Bronchial epithelial cell (primary cell): ENCODE data around the gene HMCN2. TPM values are rescaled to one million over a fixed set of nuclear protein-coding genes. Genes with fewer than 3 reads are reported as not detected.

Experiments used
- DNase-seq: peaks from one replicate; pipeline ENCODE4 v3.0.0-alpha.2; 2010; ENCODE audit warnings: low read depth
- FAIRE-seq: peaks from 2 replicates; lab custom pipeline; 2011; peaks lifted over from hg19 to GRCh38; lab: Jason Lieb, UNC
- H3K27me3 ChIP-seq: 2 replicates; pipeline ENCODE4 v1.5.1; 2011; ENCODE audit warnings: low read length; ENCODE audit not compliant: control insufficient read depth, insufficient read depth
- H3K36me3 ChIP-seq: 2 replicates; pipeline ENCODE4 v1.5.1; 2011; ENCODE audit warnings: low read length; ENCODE audit not compliant: control insufficient read depth, insufficient read depth
- H3K4me3 ChIP-seq: 2 replicates; pipeline ENCODE4 v1.5.1; 2011; ENCODE audit warnings: mild to moderate bottlenecking, low read depth, low read length, control low read depth
- CTCF ChIP-seq: IDR thresholded peaks from 2 replicates; pipeline ENCODE4 v1.5.1; 2011; ENCODE audit warnings: mild to moderate bottlenecking, moderate library complexity, low read length, control low read depth, inconsistent platforms; ENCODE audit not compliant: insufficient read depth, severe bottlenecking
- total RNA-seq: library from RNA; depleted of rRNA; stranded (reverse); fragments of >200 nt; gene quantifications from 2 replicates; pipeline ENCODE4 v1.2.1, GENCODE V29; 2014

HMCN2 gene
- total RNA-seq, 1 donor from 2014 or later: under 0.01 TPM

GRCh38 chr9:130325921-130326320 lies 60.4 kb downstream of the HMCN2 start:
- DNase-seq (no peak), FAIRE-seq (no peak)
- peaks cover 17% of the 10 kb centered on the region for H3K27me3 ChIP-seq
- no peak for TF ChIP-seq CTCF
- H3K36me3 ChIP-seq: no peaks in the 10 kb centered on the region
- no peak overlapping the region for H3K4me3 ChIP-seq

GRCh38 chr9:130327070-130327780 lies 61.7 kb downstream of the HMCN2 start:
- DNase-seq (no peak), FAIRE-seq (no peak)
- H3K36me3 ChIP-seq: no peaks in the 10 kb centered on the region
- peaks cover 16% of the 10 kb centered on the region for H3K27me3 ChIP-seq
- H3K4me3 ChIP-seq: no peak overlapping the region
- peak; percentile 26 for TF ChIP-seq CTCF

- no peak for FAIRE-seq
- DNase-seq: peak; percentile 12
- H3K36me3 ChIP-seq: no peaks in the 10 kb centered on the region
- peaks cover 16% of the 10 kb centered on the region for H3K27me3 ChIP-seq
- no peak overlapping the region for H3K4me3 ChIP-seq
- TF ChIP-seq CTCF: no peak
These were observed 62.3 kb downstream of the HMCN2 start for GRCh38 chr9:130327781-130328348.

- FAIRE-seq: no peak
- no peak overlapping the region for H3K4me3 ChIP-seq
- no peaks in the 10 kb centered on the region for H3K36me3 ChIP-seq
- H3K27me3 ChIP-seq: peaks cover 13% of the 10 kb centered on the region
- no peak for TF ChIP-seq CTCF
- no peak for DNase-seq
These were observed 62.8 kb downstream of the HMCN2 start for GRCh38 chr9:130328349-130328801.

GRCh38 chr9:130329061-130329460 lies 63.5 kb downstream of the HMCN2 start:
- TF ChIP-seq CTCF: no peak
- Histone ChIP-seq H3K4me3 (no peak overlapping the region), H3K36me3 (no peaks in the 10 kb centered on the region), H3K27me3 (peaks cover 12% of the 10 kb centered on the region)
- DNase-seq (no peak), FAIRE-seq (no peak)
